Fibroblast of the conjunctiva (primary cell): ENCODE results near the gene RILPL1.
"Not testable (repeated sequence)": the region's sequence is repeated elsewhere in the genome, so short reads cannot be mapped to it uniquely, and the experiment has no call there.

Source experiments
- DNase-seq: peaks from one replicate; pipeline ENCODE4 v3.0.0-alpha.2; 2010; ENCODE audit warnings: low read depth

The RILPL1 gene, protein sequence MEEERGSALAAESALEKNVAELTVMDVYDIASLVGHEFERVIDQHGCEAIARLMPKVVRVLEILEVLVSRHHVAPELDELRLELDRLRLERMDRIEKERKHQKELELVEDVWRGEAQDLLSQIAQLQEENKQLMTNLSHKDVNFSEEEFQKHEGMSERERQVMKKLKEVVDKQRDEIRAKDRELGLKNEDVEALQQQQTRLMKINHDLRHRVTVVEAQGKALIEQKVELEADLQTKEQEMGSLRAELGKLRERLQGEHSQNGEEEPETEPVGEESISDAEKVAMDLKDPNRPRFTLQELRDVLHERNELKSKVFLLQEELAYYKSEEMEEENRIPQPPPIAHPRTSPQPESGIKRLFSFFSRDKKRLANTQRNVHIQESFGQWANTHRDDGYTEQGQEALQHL

DNA sequence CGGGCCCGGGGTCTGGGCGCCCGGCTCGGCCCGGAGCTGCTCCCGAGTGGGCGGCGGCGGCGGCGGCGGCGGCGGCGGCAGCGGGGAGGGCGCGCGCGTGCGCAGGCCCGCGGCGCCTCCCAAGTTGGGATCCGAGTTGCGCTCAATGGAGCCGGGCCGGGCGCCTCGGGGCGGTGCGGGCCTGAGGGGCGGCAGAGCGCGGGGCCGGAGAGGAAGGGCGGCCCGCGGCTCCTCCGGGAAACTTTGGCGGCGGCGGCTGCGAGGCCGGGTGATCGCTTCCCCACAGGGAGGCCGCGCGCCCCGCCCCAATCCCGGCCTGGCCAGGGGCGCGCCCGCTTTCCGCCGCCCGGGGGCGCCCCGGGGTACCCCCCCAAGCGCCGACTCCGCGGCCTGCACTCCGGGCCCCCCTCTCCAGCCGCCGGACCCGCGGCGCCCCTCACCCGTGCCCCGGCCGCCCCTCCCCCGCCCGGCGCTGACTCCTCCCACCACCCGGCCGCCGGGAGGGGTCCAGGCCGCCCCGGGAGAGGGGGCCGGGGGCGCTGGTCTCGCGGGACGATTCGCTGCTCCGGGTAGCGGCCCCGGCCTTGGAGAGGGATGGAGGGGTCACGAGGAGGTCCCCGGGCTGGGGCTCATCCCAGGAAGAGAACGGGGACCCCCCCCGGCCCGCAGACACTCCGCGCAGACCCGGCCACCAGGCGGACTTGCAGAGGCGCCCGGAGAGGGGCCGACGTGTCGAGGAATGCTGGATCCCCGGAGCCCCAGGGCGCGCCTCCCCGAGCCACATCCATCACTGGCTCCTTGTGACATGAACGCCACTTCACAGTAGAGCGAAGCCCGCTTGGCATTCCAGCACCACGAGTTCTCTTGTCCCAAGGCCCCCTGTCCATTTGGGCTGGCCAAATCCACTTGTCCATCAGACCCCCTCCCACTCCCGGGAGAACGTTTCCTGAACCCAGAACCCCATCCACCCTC lies at the start of gene RILPL1:
RILPL1 (minus strand) TSS at position 48 of the 972 bp plus-strand sequence. CDS start 237 bp downstream, outside the sequence.
- no peak for DNase-seq

DNA sequence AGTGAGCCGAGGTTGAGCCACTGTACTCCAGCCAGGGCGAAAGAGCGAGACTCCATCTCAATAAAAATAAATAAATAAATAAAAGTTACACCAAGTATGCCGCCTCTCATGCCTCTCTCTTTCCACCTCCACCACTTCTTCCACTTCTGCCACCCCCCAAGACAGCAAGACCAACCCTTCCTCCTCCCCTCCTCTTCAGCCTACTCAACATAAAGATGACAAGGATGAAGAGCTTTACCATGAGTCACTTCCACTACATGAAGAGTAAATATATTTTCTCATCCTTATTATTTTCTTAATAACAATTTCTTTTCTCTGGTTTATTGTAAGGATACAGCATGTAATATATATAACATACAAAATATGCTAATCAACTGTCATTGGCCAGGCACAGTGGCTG lies 47.3 kb upstream of the RILPL1 start:
- DNase-seq: no peak

DNA sequence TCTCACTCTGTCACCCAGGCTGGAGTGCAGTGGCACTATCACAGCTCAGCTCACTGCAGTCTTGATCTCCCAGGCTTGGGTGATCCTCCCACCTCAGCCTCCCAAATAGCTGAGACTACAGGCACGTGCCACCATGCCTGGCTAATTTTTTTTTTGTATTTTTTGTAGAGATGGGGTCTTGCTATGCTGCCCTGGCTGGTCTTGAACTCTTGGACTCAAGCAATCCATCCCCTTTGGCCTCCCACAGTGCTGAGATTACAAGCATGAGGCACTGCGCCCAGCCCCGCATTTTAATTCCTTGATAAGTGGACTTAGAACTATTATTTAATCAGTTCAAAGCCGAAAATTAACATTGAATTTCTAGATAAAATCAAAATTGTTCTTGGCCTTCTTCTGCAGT lies 45.3 kb upstream of the RILPL1 start:
- not testable (repeated sequence) for DNase-seq

DNA sequence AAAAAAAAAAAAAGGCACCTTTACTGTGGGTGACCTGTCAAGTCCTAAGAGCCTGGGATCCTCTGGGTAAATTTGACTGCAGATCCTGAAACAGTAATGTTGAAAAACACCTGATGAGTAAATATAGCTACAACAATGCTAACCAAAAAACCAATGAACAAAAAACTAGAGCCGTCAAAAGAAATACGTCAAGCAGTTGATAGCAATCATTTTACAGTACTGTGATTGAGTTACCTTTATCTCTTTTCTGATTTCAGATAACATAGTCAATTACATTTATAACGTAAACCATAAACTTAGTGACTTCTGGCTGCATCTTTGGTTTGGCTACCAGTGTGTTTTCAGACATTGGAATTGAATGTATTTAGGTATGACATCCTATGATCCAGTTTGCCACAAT lies 44.7 kb upstream of the RILPL1 start:
- no peak for DNase-seq

DNA sequence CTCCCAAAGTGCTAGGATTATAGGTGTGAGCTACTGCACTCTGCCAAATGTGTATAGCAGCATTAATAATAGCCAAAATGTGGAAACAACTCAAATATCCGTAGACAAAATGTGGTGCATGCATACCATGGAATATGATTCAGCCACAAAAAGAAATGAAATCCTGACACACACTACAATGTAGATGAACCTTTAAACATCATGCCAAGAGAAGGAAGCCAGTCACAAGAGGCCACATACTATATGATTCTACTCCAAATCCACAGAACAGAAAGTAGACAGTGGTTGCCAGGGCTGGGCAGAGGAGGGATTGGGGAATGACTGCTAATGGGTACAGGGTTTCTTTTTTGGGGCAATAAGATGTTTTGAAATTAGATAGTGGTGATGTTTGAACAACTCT lies 43.1 kb upstream of the RILPL1 start:
- DNase-seq: no peak

DNA sequence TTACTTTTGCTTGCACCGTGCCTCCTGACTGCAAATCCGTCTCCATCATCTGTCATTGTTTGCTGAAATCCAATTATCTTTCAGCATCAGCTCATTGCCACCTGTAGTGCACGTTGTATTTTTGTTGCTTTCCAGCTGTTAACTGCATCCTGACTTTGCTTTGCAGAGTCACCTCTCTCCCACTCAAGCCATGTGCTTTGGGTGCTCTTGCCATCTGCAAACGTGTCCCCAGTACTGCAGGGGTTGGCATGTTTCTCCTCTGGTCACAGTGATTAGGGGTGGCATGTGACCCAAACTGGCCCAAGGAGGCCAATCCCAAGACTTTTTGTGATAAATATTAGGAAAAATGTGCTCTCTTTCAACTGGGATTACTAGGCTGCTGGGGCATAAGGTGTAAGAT lies 40.4 kb upstream of the RILPL1 start:
- no peak for DNase-seq

DNA sequence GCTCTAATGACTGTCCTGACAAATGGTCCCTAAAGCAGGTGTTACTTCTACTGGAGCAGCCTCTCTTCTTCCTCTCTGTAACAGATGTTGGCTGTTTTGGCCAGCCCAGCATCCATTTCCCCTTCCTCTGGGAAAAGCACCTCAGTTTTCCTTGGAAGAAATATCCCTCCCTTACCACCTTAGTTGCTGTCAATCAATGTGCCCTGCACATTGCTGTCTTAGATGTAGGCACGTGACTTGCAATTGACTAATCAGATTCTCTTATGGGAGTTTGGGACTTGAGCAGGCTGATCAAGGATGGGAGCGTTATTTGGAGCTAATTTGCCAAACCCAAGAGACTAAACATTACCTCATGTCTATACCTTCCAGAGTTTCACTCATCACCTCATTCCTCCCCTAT lies 38.9 kb upstream of the RILPL1 start:
- no peak for DNase-seq

DNA sequence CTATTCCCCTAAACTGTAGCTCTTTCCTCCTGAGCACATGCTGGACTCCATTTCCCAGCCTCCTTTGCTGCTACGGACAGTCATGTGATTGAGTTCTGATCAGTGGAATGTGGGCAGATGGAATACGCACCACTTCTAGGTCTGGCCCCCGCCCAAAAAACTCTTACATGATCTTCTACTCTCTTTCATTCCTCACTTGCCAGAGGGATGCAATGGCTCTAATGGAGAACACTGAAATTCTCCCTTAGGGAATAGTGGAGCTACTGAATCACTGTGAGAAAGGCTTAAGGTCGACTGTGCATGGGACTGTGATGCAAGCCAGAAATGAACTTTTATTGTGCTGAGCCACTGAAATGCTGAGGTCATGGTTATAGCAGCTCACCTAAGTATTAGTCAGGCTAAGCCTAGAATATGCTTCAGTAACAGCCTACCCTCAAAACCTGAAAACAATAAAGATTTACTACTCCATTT lies 37.9 kb upstream of the RILPL1 start:
- DNase-seq: peak; percentile 85

DNA sequence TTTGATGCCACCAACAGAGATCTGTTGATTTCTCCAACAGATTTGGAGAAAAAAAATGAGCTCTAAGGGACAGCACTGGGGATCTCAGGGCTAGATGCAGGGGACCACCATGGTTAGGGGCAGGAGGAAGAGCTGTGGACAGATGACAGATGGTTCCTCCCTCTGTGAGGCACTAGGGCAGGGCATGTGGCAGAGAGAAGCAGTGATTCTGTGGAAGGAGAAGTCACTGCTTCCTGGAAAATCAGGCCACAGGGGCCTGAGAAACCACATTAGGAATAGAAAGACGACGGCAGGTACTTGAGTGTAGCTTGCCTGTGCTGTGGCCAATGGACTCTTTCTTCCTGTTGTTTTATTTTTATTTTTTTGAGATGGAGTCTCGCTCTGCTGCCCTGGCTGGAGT lies 25.9 kb upstream of the RILPL1 start:
- no peak for DNase-seq

DNA sequence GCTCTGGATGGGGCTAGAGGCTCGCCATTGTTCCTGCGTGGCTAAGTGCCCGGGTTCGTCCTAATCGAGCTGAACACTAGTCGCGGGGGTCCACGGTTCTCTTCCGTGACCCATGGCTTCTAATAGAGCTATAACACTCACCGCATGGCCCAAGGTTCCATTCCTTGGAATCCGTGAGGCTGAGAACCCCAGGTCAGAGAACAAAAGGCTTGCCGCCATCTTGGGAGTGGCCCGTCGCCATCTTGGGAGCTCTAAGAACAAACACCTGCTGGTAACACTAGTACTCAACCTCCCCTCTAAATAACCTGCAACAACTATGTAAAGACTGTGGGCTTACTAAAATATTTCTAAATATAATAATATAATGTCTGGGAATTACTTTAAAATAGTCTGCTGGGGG lies 25.0 kb upstream of the RILPL1 start:
- DNase-seq: not testable (repeated sequence)

DNA sequence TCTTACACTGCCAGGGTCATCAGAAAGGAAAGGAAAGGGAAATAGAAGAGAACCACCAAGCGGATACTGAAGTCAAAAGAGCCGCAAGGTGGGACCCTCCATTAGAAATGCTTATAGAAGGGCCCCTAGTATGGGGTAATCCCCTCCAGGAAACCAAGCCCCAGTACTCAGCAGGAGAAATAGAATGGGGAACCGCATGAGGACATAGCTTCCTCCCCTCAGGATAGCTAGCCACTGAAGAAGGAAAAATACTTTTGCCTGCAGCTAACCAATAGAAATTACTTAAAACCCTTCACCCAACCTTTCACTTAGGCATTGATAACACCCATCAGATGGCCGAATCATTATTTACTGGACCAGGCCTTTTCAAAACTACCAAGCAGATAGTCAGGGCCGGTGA lies 21.3 kb upstream of the RILPL1 start:
- DNase-seq: not testable (repeated sequence)

DNA sequence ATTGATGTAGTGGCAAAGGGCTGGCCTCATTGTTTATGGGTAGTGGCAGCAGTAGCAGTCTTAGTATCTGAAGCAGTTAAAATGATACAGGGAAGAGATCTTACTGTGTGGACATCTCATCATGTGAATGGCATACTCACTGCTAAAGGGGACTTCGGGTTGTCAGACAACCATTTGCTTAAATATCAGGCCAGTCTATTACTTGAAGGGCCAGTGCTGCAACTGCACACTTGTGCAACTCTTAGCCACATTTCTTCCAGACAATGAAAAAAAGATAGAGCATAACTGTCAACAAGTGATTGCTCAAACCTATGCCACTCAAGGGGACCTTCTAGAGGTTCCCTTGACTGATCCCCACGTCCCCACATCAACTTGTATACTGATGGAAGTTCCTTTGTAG lies 20.6 kb upstream of the RILPL1 start:
- not testable (repeated sequence) for DNase-seq

DNA sequence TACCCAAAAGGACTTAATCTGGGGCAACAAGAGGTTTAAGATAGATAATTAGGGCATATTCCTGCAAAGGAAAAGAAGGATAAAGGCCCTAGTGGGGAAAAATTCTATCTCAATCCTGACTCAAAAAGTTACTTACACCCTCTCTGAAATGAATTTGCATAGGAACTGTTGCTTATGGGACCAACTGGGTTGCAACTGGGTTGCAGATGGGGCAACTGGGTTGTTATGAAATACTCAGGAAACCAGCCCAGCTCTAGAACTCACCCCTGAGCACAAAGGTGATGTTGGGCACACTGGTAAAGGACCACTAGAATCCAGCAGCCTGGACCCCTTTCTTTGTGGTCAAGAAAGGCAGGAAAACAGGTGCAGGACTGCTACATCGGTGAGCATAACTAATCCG lies 17.2 kb upstream of the RILPL1 start:
- no peak for DNase-seq

DNA sequence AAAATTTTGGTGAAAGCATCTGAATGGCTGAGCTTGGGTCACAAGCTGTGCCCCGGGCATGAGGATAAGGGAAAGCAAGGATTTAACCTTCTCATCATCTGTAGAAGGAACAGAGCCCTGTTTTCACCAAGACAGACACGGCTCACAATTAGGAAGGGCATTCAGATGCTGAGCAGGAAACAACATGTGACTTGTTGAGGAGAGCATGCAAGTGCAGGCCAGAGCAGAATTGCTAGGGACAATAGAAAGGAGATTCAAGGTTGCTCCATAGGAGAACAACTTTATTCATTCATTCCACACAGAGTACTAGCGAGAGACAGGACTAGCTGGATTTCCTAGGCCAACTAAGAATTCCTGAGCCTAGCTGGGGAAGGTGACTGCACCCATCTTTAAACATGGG lies 14.6 kb upstream of the RILPL1 start:
- DNase-seq: no peak

DNA sequence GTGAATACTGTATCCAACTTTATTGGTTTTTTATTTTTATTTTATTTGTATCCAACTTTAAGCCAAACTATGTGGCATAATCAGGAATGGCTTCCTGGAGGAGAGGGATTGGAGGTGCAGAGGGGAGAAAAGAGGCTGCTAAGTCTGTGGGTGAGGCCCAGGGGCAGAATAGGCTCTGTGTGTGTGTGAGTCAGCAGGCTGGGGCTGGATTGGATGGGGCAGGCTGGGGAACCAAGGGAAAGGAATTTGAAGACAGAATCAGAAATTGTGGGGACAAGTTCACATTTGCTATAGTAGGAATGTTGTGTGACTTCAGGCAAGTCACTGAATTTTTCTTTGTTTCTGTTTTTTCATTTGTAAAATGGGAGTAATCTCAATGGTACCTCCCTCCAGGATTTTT lies 12.8 kb upstream of the RILPL1 start:
- DNase-seq: no peak

DNA sequence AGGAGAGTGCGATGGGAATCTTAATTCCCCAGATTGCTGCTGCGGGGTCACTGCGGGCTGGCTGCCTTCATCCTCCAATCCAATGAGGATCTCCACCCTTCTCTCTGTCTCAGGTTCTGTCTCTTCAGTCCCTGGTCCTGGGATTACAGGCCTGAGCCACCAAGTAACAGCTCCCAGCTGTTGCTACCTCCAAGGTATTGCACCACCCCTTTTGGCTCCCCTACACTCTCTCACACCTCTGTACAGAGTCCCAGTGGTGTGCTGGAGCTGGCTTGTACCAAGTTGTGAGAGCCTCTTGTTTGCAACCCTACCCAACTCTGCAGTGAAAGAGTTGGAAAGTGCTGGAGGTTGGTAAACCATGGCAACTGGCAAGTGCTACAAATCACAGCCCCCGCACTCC lies 10.0 kb upstream of the RILPL1 start:
- no peak for DNase-seq

DNA sequence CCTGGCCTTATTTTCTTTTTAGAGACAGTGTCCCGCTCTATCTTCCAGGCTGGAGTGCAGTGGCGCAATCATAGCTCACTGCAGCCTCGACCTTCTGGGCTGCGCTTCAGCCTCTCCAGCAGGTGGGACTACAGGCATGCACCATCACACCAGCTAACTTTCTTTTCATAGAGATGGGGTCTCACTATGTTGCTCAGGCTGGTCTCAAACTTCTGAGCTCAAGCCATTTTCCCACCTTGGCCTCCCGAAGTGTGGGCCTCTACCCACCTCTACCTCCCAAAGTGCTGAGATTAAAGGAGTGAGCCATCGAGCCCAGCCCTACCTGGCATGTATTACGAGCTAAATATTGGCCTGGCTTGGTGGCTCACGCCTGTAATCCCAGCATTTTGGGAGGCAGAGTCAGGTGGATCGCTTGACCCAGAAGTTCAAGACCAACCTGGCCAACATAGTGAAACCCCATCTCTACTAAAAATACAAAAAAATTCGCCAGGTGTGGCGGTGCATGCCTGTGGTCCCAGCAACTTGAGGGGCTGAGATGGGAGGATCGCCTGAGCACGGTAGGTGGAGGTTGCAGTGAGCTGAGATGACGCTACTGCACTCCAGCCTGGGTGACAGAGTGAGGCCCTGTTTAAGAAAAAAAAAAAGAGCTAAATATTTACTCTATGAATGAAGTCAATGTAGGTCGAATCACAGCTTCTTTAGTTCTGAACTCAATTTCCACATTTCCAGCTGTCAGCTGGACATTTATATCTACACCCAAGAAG lies 7.6 kb upstream of the RILPL1 start:
- DNase-seq: no peak

DNA sequence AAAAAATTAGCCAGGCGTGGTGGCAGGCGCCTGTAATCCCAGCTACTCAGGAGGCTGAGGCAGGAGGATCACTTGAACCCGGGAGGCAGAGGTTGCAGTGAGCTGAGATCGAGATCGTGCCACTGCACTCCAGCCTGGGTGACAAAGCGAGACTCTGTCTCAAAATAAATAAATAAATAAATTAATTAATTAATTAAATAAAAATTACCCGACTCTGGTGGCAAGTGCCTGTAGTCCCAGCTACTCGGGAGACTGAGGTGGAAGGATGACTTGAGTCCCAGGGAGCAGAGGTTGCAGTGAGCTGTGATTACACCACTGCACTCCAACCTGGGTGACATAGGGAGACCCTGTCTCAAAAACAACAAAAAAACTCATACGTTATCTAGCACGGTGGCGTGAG lies 2.4 kb upstream of the RILPL1 start:
- not testable (repeated sequence) for DNase-seq

DNA sequence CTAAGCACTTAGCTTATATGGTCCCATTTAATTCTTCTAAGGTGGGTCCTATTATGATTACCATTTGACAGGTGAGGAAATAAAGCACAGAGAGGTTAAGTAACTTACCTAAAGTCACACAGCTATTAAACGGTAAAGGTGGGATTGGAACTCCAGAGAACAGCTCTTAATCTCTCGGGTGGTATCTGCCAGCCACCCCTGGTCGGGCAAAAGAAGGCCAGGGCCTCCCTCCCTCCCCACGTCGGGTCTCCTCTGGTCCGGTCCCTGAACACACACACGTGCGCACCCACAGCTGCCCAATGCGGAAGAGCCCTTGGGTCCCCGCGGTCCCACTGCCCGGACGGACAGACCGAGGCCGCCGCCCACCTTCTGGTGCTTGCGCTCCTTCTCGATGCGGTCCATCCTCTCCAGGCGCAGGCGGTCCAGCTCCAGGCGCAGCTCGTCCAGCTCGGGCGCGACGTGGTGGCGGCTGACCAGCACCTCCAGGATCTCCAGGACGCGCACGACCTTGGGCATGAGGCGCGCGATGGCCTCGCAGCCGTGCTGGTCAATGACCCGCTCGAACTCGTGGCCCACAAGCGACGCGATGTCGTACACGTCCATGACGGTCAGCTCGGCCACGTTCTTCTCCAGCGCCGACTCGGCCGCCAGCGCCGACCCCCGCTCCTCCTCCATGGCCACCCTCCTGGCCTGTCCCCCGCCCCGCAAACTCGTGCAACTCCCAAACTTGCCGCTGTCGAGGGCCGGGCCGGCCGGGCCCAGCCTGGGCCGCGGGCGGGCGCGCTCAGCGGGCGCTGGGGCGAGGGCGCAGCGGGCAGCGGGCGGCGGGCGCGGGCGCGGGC lies 490 bp downstream of the RILPL1 start:
- no peak for DNase-seq

DNA sequence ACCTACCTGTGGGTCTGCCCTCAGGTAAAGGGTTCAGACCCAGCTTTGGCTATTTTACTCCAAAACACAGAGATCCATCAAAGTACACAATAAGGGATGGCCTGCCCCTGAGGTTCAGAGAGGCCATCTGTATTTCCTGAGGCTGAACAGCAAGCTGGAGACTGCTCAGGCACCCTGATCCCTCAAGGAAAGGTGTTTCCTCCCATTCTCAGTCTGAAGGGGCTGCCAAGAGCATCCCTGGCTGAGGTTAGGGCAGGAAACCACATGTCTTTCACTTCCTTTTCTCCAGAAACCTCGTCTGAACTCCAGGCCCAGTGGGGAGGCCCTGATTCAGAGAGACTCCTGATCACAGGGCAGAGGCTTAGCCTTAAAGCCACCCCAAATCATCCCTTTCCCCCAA lies 1.5 kb downstream of the RILPL1 start:
- no peak for DNase-seq

DNA sequence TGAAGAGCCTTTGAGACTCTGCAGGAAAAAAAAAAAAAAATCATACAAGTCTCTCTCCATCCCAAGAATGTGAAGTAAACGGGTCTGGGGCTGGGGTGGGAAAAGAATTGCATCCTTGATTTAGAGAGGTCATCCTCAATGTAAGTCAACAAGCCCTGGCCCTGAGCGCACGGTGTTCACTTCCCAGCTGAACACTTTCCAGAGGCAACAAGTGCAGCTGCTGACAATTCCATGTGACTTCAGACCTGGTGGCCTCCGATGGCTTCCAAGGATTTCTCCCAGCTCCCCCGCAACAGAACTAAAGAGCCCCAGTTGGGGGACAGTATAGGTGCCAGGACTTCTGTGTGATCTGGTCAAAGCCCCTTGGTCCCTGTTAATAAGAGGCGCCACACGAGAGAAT lies 2.4 kb downstream of the RILPL1 start:
- no peak for DNase-seq
